GM12878 (cell line): ENCODE measurements around the gene OR5C1. TPM values are rescaled to one million over a fixed set of nuclear protein-coding genes. Genes with fewer than 3 reads are reported as not detected.

Source experiments
- ASH2L ChIP-seq: fragments of 300-600, 200-600 bp; sonication (generic); IDR thresholded peaks from 2 replicates; pipeline ENCODE4 v1.6.1; 2017; ENCODE audit warnings: low read depth, mild to moderate bottlenecking, borderline replicate concordance
- ESRRA ChIP-seq: IDR thresholded peaks from 2 replicates; pipeline ENCODE4 v1.6.1; 2012; ENCODE audit warnings: mild to moderate bottlenecking, low read length, improper control_type of control experiment
- FOXK2 ChIP-seq: fragments of 450-650 bp; IDR thresholded peaks from 2 replicates; pipeline ENCODE4 v1.6.1; 2017; ENCODE audit warnings: mild to moderate bottlenecking, moderate library complexity
- NR2F1 ChIP-seq: fragments of 450-650 bp; conservative IDR thresholded peaks from 2 replicates; pipeline ENCODE4 v1.6.1; 2017; ENCODE audit warnings: mild to moderate bottlenecking
- RB1 ChIP-seq: fragments of 450-650 bp; formaldehyde crosslinking; IDR thresholded peaks from 2 replicates; pipeline ENCODE4 v1.6.1; 2017; ENCODE audit warnings: mild to moderate bottlenecking, borderline replicate concordance
- polyA plus RNA-seq, 11 experiments: library from polyadenylated mRNA; depleted of rRNA in 4 of 11; unstranded in 6 of 11; stranded (reverse) in 5 of 11; fragments of >200 nt; fragmentation: Nextera tagmentation in 4 of 11; fragmentation: Illumina TruSeq in 1 of 11; extraction: Ambion mirVana in 4 of 11; extraction: Trizol in 1 of 11; gene quantifications; 1 replicate in 1 of 11; 2 replicates in 10 of 11; pipeline versions ENCODE4 v1.2.1 to v1.2.3, GENCODE V29; 2011 to 2016; ENCODE audit warnings: inconsistent platforms in 2 of 11, missing spikeins in 2 of 11, low read depth in 1 of 11
- total RNA-seq, 4 experiments: library from RNA; depleted of rRNA in 3 of 4; stranded (reverse); fragments of >200 nt in 3 of 4; fragmentation: Illumina TruSeq in 1 of 4; extraction: Trizol in 1 of 4; gene quantifications; 2 replicates each; pipeline versions ENCODE4 v1.2.1 to v1.2.3, GENCODE V29; 2013 to 2021
- TF ChIP-seq, protein P1 (sequence below): fragments of 450-650 bp; IDR thresholded peaks from 2 replicates; pipeline ENCODE4 v1.6.1; 2016; ENCODE audit warnings: mild to moderate bottlenecking, moderate library complexity, borderline replicate concordance
- TF ChIP-seq, protein P2 (sequence below): fragments of 450-650 bp; IDR thresholded peaks from 2 replicates; pipeline ENCODE4 v1.6.1; 2014; ENCODE audit warnings: mild to moderate bottlenecking
- TF ChIP-seq, protein P3 (sequence below): fragments of 450-650 bp; IDR thresholded peaks from 2 replicates; pipeline ENCODE4 v1.6.1; 2017; ENCODE audit warnings: mild to moderate bottlenecking, low read depth, inconsistent platforms; ENCODE audit not compliant: poor library complexity, severe bottlenecking

OR5C1 gene
- total and polyA plus RNA-seq, 10 of the 15 experiments (the other 5 are each of a cell fraction or from before 2014, with no cell fraction given): not detected

DNA sequence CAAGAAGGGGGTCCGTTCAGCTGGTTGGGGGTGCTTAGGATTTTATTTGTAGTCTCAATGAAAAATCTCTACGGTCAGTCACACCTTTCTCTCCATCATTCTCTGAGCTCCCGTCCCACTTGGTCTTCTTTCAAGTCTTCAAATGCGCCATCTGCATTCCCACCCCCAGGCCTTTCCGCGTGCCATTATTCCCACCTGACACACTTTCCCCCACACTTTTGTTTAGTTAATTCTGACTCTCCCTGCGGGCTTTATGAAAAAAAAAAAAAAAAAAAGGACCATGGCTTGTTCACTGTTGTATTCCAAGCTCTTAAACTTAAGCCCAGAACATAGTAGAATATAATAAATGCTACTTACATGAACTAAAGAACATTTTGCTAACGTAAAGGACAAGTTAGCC lies 11.7 kb upstream of the OR5C1 start (continued):
- TF ChIP-seq, protein P1, sequence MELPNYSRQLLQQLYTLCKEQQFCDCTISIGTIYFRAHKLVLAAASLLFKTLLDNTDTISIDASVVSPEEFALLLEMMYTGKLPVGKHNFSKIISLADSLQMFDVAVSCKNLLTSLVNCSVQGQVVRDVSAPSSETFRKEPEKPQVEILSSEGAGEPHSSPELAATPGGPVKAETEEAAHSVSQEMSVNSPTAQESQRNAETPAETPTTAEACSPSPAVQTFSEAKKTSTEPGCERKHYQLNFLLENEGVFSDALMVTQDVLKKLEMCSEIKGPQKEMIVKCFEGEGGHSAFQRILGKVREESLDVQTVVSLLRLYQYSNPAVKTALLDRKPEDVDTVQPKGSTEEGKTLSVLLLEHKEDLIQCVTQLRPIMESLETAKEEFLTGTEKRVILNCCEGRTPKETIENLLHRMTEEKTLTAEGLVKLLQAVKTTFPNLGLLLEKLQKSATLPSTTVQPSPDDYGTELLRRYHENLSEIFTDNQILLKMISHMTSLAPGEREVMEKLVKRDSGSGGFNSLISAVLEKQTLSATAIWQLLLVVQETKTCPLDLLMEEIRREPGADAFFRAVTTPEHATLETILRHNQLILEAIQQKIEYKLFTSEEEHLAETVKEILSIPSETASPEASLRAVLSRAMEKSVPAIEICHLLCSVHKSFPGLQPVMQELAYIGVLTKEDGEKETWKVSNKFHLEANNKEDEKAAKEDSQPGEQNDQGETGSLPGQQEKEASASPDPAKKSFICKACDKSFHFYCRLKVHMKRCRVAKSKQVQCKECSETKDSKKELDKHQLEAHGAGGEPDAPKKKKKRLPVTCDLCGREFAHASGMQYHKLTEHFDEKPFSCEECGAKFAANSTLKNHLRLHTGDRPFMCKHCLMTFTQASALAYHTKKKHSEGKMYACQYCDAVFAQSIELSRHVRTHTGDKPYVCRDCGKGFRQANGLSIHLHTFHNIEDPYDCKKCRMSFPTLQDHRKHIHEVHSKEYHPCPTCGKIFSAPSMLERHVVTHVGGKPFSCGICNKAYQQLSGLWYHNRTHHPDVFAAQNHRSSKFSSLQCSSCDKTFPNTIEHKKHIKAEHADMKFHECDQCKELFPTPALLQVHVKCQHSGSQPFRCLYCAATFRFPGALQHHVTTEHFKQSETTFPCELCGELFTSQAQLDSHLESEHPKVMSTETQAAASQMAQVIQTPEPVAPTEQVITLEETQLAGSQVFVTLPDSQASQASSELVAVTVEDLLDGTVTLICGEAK: no peak
- no peak for TF ChIP-seq ASH2L
- no peak for TF ChIP-seq NR2F1
- TF ChIP-seq, protein P2, sequence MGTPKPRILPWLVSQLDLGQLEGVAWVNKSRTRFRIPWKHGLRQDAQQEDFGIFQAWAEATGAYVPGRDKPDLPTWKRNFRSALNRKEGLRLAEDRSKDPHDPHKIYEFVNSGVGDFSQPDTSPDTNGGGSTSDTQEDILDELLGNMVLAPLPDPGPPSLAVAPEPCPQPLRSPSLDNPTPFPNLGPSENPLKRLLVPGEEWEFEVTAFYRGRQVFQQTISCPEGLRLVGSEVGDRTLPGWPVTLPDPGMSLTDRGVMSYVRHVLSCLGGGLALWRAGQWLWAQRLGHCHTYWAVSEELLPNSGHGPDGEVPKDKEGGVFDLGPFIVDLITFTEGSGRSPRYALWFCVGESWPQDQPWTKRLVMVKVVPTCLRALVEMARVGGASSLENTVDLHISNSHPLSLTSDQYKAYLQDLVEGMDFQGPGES: no peak
- no peak for TF ChIP-seq RB1
- TF ChIP-seq, protein P3, sequence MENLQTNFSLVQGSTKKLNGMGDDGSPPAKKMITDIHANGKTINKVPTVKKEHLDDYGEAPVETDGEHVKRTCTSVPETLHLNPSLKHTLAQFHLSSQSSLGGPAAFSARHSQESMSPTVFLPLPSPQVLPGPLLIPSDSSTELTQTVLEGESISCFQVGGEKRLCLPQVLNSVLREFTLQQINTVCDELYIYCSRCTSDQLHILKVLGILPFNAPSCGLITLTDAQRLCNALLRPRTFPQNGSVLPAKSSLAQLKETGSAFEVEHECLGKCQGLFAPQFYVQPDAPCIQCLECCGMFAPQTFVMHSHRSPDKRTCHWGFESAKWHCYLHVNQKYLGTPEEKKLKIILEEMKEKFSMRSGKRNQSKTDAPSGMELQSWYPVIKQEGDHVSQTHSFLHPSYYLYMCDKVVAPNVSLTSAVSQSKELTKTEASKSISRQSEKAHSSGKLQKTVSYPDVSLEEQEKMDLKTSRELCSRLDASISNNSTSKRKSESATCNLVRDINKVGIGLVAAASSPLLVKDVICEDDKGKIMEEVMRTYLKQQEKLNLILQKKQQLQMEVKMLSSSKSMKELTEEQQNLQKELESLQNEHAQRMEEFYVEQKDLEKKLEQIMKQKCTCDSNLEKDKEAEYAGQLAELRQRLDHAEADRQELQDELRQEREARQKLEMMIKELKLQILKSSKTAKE: no peak
- TF ChIP-seq ESRRA: no peak
- no peak for TF ChIP-seq FOXK2
- TF ChIP-seq, all 136 proteins: peak for 0
